HEK293 (cell line): ENCODE data around the gene CAPN10.

ENCODE experiments used
- ATF2 ChIP-seq: fragments of 450-650 bp; formaldehyde crosslinking; IDR thresholded peaks from 2 replicates; pipeline ENCODE4 v1.5.1; 2016; ENCODE audit warnings: missing biosample characterization, missing genetic modification characterization, low read depth
- CTCF ChIP-seq: fragments of 450-650 bp; formaldehyde crosslinking; IDR thresholded peaks from 2 replicates; pipeline ENCODE4 v1.5.1; 2016; ENCODE audit warnings: missing biosample characterization, missing genetic modification characterization
- KLF9 ChIP-seq: fragments of 450-650 bp; formaldehyde crosslinking; IDR thresholded peaks from 2 replicates; pipeline ENCODE4 v1.5.1; 2016; ENCODE audit warnings: missing biosample characterization, missing genetic modification characterization, low read depth
- REST ChIP-seq: fragments of 450-650 bp; formaldehyde crosslinking; IDR thresholded peaks from 2 replicates; pipeline ENCODE4 v1.5.1; 2016; ENCODE audit warnings: missing biosample characterization, missing genetic modification characterization
- ZBTB17 ChIP-seq: fragments of 450-650 bp; formaldehyde crosslinking; IDR thresholded peaks from 2 replicates; pipeline ENCODE4 v1.5.1; 2016; ENCODE audit warnings: missing biosample characterization, missing genetic modification characterization
- ZNF514 ChIP-seq: fragments of 450-650 bp; formaldehyde crosslinking; IDR thresholded peaks from 2 replicates; pipeline ENCODE4 v1.5.1; 2016; ENCODE audit warnings: missing biosample characterization, missing genetic modification characterization
- ZNF660 ChIP-seq: fragments of 450-650 bp; IDR thresholded peaks from 2 replicates; pipeline ENCODE4 v1.5.1; 2018; ENCODE audit warnings: missing biosample characterization, mild to moderate bottlenecking, missing genetic modification characterization

- TF ChIP-seq CTCF (no peak), ATF2 (tag by site-specific recombination) (no peak), REST (tag by site-specific recombination) (no peak), ZNF660 (tag by site-specific recombination) (no peak), ZNF514 (tag by site-specific recombination) (no peak), KLF9 (tag by site-specific recombination) (no peak), ZBTB17 (tag by site-specific recombination) (no peak)
Measured at GRCh38 chr2:240594511-240595380, 8.2 kb downstream of the CAPN10 start.
